Naive thymus-derived CD8-positive, alpha-beta T cell (primary cell): Measurements from ENCODE around the gene CDH24. TPM values are rescaled to one million over a fixed set of nuclear protein-coding genes. Genes with fewer than 3 reads are reported as not detected.

ENCODE experiments used
- ATAC-seq, 2 donors: fragments of 150-1000 bp; cut with Tn5 transposase in 1 of 2; sonication (Bioruptor Pico), chemical (Tn5 transposase) in 1 of 2; 1 replicate in 1 of 2; 2 replicates in 1 of 2; pipeline ENCODE4 v1.10.0; 2021; ENCODE audit warnings: mild to moderate bottlenecking in 2 of 2, moderate library complexity in 2 of 2
- POLR2A ChIA-PET: fragments of 350-600 bp; sonication (Branson Sonifier 250); formaldehyde crosslinking; loops from one replicate; lab custom pipeline; 2021; ENCODE audit warnings: antibody characterized with exemption; lab: Charles Lee
- DNase-seq, 10 donors: peaks; one replicate each; pipeline versions ENCODE4 v3.0.0 to v3.0.0-alpha.2; 2020 to 2022
- H3K27ac Mint-ChIP-seq, 10 donors: one replicate each; pipeline ENCODE4 v1.8.0; 2020 to 2022; ENCODE audit warnings: mild to moderate bottlenecking in 10 of 10, mixed read lengths in 10 of 10, moderate library complexity in 4 of 10, inconsistent platforms in 1 of 10
- H3K27me3 Mint-ChIP-seq, 5 donors: one replicate each; pipeline ENCODE4 v1.8.0; 2021 to 2022; ENCODE audit warnings: mixed read lengths in 5 of 5
- H3K36me3 Mint-ChIP-seq, 3 donors: one replicate each; pipeline ENCODE4 v1.8.0; 2020 to 2022; ENCODE audit warnings: mixed read lengths in 3 of 3, mild to moderate bottlenecking in 2 of 3, inconsistent platforms in 1 of 3
- H3K4me1 Mint-ChIP-seq, 4 donors: one replicate each; pipeline ENCODE4 v1.8.0; 2021 to 2022; ENCODE audit warnings: mixed read lengths in 4 of 4
- H3K4me3 Mint-ChIP-seq, 10 donors: one replicate each; pipeline ENCODE4 v1.8.0; 2020 to 2022; ENCODE audit warnings: mild to moderate bottlenecking in 10 of 10, mixed read lengths in 10 of 10, moderate library complexity in 6 of 10, inconsistent platforms in 1 of 10
- H3K9me3 Mint-ChIP-seq, 9 donors: one replicate each; pipeline ENCODE4 v1.8.0; 2020 to 2022; ENCODE audit warnings: mixed read lengths in 9 of 9, mild to moderate bottlenecking in 3 of 9, inconsistent platforms in 1 of 9, moderate library complexity in 1 of 9
- polyA plus RNA-seq, 3 donors: library from polyadenylated mRNA; unstranded; fragments of 300-500 nt; fragmentation: Illumina TruSeq; gene quantifications; one replicate each; pipeline ENCODE4 v1.2.3, GENCODE V29; 2021
- total RNA-seq, 8 experiments: library from RNA in 2 of 8; stranded (reverse) in 2 of 8; gene quantifications; one replicate each; pipeline ENCODE4 v1.2.3 and lab custom pipeline; 2021 to 2026

Gene CDH24
- total and polyA plus RNA-seq, 5 experiments from 2014 or later: 0.06 to 1.2 (median 0.31) TPM

- DNase-seq: peak; percentile 42 to 78 (median 64)
- Mint-ChIP-seq H3K27ac (peak overlapping the region in 9 of 10 donors; percentile 6 to 91 (median 46)), H3K4me3 (peak overlapping the region; percentile 77 to 96 (median 85)), H3K36me3 (peaks cover 0 to 33% (median 9%) of the 10 kb centered on the region in 3 donors), H3K4me1 (peaks cover 15 to 21% (median 20%) of the 10 kb centered on the region in 4 donors), H3K27me3 (no peaks in the 10 kb centered on the region), H3K9me3 (no peaks in the 10 kb centered on the region)
- POLR2A ChIA-PET: interaction anchor here (0.6 to 4.2 kb wide), 5 partner anchors 38 to 75 kb away, joined by 3 to 44 read pairs (median 8); no protein-coding TSS in a partner anchor
- peak; percentile 65 to 73 for ATAC-seq
Observed at GRCh38 chr14:23056145-23056955, 970 bp downstream of the CDH24 start.

GRCh38 chr14:23055621-23056144, 1.6 kb downstream of the CDH24 start:
- Mint-ChIP-seq H3K4me1 (peaks cover 15 to 21% (median 20%) of the 10 kb centered on the region in 4 donors), H3K27me3 (no peaks in the 10 kb centered on the region), H3K9me3 (no peaks in the 10 kb centered on the region), H3K36me3 (peaks cover 0 to 26% (median 4%) of the 10 kb centered on the region in 3 donors), H3K27ac (peak overlapping the region in 5 of 10 donors; percentile 13 to 51 (median 43)), H3K4me3 (peak overlapping the region; percentile 77 to 96 (median 84))
- POLR2A ChIA-PET: interaction anchor here (1.5 to 1.6 kb wide), 2 partner anchors 49 to 61 kb away, joined by 8 to 9 read pairs; no protein-coding TSS in a partner anchor
- DNase-seq: no peak
- no peak for ATAC-seq

GRCh38 chr14:23055147-23055550, 2.2 kb downstream of the CDH24 start:
- Mint-ChIP-seq H3K36me3 (peaks cover 0 to 21% (median 3%) of the 10 kb centered on the region in 3 donors), H3K9me3 (no peaks in the 10 kb centered on the region), H3K4me3 (no peak overlapping the region), H3K4me1 (peaks cover 15 to 21% (median 20%) of the 10 kb centered on the region in 4 donors), H3K27ac (peak overlapping the region in 1 of 10 donors; percentile 18), H3K27me3 (no peaks in the 10 kb centered on the region)
- no peak for DNase-seq
- POLR2A ChIA-PET: interaction anchor here (1.0 to 1.6 kb wide), 2 partner anchors 48 to 60 kb away, joined by 4 to 9 read pairs; no protein-coding TSS in a partner anchor
- no peak for ATAC-seq

- peak in 4 of 10 donors; percentile 22 to 71 (median 40) for DNase-seq
- Mint-ChIP-seq H3K27ac (peak overlapping the region in 1 of 10 donors; percentile 80), H3K4me3 (peak overlapping the region in 2 of 10 donors; percentile 34 to 42)
Observed at GRCh38 chr14:23054000-23054811, 3.1 kb downstream of the CDH24 start.

GRCh38 chr14:23053426-23053825, 3.9 kb downstream of the CDH24 start:
- no peak overlapping the region for H3K4me3 Mint-ChIP-seq

More at GRCh38 chr14:23054000-23054811, 3.1 kb downstream of the CDH24 start:
- Mint-ChIP-seq H3K4me1 (peaks cover 15 to 21% (median 18%) of the 10 kb centered on the region in 4 donors), H3K9me3 (no peaks in the 10 kb centered on the region), H3K27me3 (no peaks in the 10 kb centered on the region), H3K36me3 (peaks cover 0 to 12% (median 0%) of the 10 kb centered on the region in 3 donors)
- ATAC-seq: no peak
- POLR2A ChIA-PET: interaction anchor here (1.0 kb wide), 1 partner anchor 47 kb away, joined by 4 read pairs; no protein-coding TSS in a partner anchor

GRCh38 chr14:23052671-23053070, 4.6 kb downstream of the CDH24 start:
- Mint-ChIP-seq H3K27me3 (peaks cover 0 to 3% (median 0%) of the 10 kb centered on the region in 5 donors), H3K36me3 (no peaks in the 10 kb centered on the region), H3K4me1 (peaks cover 9 to 17% (median 13%) of the 10 kb centered on the region in 4 donors), H3K4me3 (no peak overlapping the region), H3K9me3 (no peaks in the 10 kb centered on the region), H3K27ac (peak overlapping the region in 1 of 10 donors; percentile 40)
- POLR2A ChIA-PET: no interaction called here
- peak in 1 of 10 donors; percentile 7 for DNase-seq
- no peak for ATAC-seq

More at GRCh38 chr14:23053426-23053825, 3.9 kb downstream of the CDH24 start:
- peaks cover 15 to 21% (median 18%) of the 10 kb centered on the region in 4 donors for H3K4me1 Mint-ChIP-seq
- peak overlapping the region in 1 of 10 donors; percentile 53 for H3K27ac Mint-ChIP-seq
- ATAC-seq: no peak
- no peaks in the 10 kb centered on the region for H3K9me3 Mint-ChIP-seq
- POLR2A ChIA-PET: no interaction called here
- H3K27me3 Mint-ChIP-seq: no peaks in the 10 kb centered on the region
- H3K36me3 Mint-ChIP-seq: peaks cover 0 to 4% (median 0%) of the 10 kb centered on the region in 3 donors
- peak in 1 of 10 donors; percentile 60 for DNase-seq

GRCh38 chr14:23052182-23052623, 5.1 kb downstream of the CDH24 start:
- Mint-ChIP-seq H3K4me1 (peaks cover 9 to 22% (median 15%) of the 10 kb centered on the region in 4 donors), H3K9me3 (peaks cover 0 to 2% (median 0%) of the 10 kb centered on the region in 9 donors), H3K27me3 (peaks cover 1 to 7% (median 4%) of the 10 kb centered on the region in 5 donors), H3K4me3 (no peak overlapping the region), H3K27ac (peak overlapping the region in 2 of 10 donors; percentile 22 to 59), H3K36me3 (no peaks in the 10 kb centered on the region)
- DNase-seq: peak in 1 of 10 donors; percentile 19
- POLR2A ChIA-PET: no interaction called here
- ATAC-seq: no peak

GRCh38 chr14:23051141-23052057, 5.9 kb downstream of the CDH24 start:
- POLR2A ChIA-PET: no interaction called here
- ATAC-seq: no peak
- DNase-seq: peak in 1 of 10 donors; percentile 11
- Mint-ChIP-seq H3K36me3 (no peaks in the 10 kb centered on the region), H3K4me1 (peaks cover 3 to 14% (median 9%) of the 10 kb centered on the region in 4 donors), H3K27me3 (peaks cover 1 to 11% (median 5%) of the 10 kb centered on the region in 5 donors), H3K27ac (no peak overlapping the region), H3K4me3 (no peak overlapping the region), H3K9me3 (peaks cover 0 to 2% (median 0%) of the 10 kb centered on the region in 9 donors)

- H3K4me1 Mint-ChIP-seq: peaks cover 0 to 6% (median 2%) of the 10 kb centered on the region in 4 donors
- ATAC-seq (no peak), DNase-seq (no peak)
- H3K27ac Mint-ChIP-seq: no peak overlapping the region
- H3K36me3 Mint-ChIP-seq: no peaks in the 10 kb centered on the region
- POLR2A ChIA-PET: interaction anchor here (0.9 kb wide), 1 partner anchor 42 kb away, joined by 3 read pairs; no protein-coding TSS in a partner anchor
- peaks cover 0 to 2% (median 0%) of the 10 kb centered on the region in 9 donors for H3K9me3 Mint-ChIP-seq
- peaks cover 1 to 11% (median 7%) of the 10 kb centered on the region in 5 donors for H3K27me3 Mint-ChIP-seq
- H3K4me3 Mint-ChIP-seq: no peak overlapping the region
Observed at GRCh38 chr14:23049011-23049410, 8.3 kb downstream of the CDH24 start.

GRCh38 chr14:23047751-23048693, 9.3 kb downstream of the CDH24 start:
- no peak overlapping the region for H3K4me3 Mint-ChIP-seq
- POLR2A ChIA-PET: interaction anchor here (0.9 kb wide), 1 partner anchor 41 kb away, joined by 3 read pairs; no protein-coding TSS in a partner anchor
- DNase-seq (peak in 1 of 10 donors; percentile 59), ATAC-seq (no peak)
- H3K4me1 Mint-ChIP-seq: peaks cover 0 to 6% (median 2%) of the 10 kb centered on the region in 4 donors
- H3K9me3 Mint-ChIP-seq: peaks cover 0 to 2% (median 0%) of the 10 kb centered on the region in 9 donors
- H3K27ac Mint-ChIP-seq: no peak overlapping the region
- H3K27me3 Mint-ChIP-seq: peaks cover 1 to 11% (median 7%) of the 10 kb centered on the region in 5 donors
- no peaks in the 10 kb centered on the region for H3K36me3 Mint-ChIP-seq
